Measurements from ENCODE around the gene NKAIN2. TPM values are rescaled to one million over a fixed set of nuclear protein-coding genes. Genes with fewer than 3 reads are reported as not detected.

NKAIN2 gene
- total and polyA plus RNA-seq, 9 of the 15 experiments (the other 6 are each of a cell fraction or from before 2014, with no cell fraction given) = not detected

GRCh38 chr6:124434421-124434820 lies 630.8 kb downstream of the NKAIN2 start (continued):
- no peak for TF ChIP-seq ZNF407 (IDR thresholded peaks at IDR 0.05; ENCODE audit: low read depth)
- TF ChIP-seq ATF1 (CRISPR knock-in tag; IDR thresholded peaks at IDR 0.05) = no peak
- no peak for TF ChIP-seq ATF1 (tag; IDR thresholded peaks at IDR 0.05)
- TF ChIP-seq MED1 (CRISPR knock-in tag; IDR thresholded peaks at IDR 0.05; ENCODE audit: borderline replicate concordance) = no peak
- no peak for TF ChIP-seq TAF15 (IDR thresholded peaks at IDR 0.05; ENCODE audit: low read depth, low read length)
- TF ChIP-seq ZNF780A (CRISPR knock-in tag; IDR thresholded peaks at IDR 0.05) = no peak
- TF ChIP-seq RBM22 (IDR thresholded peaks at IDR 0.05; ENCODE audit: low read depth, low read length, poor library complexity, severe bottlenecking) = no peak
